Adrenal gland (tissue), 5 donors: ENCODE data around the gene IQGAP1.
"Not testable (repeated sequence)": the region's sequence is repeated elsewhere in the genome, so short reads cannot be mapped to it uniquely, and the experiment has no call there.

ENCODE experiments used
- POLR2A ChIP-seq, 2 donors: fragments of 450-650 bp; IDR thresholded peaks; one replicate each; pipeline ENCODE4 v1.6.1; 2017; ENCODE audit warnings: antibody characterized with exemption in 2 of 2, mild to moderate bottlenecking in 2 of 2, moderate library complexity in 1 of 2
- TF ChIP-seq, protein P1 (sequence below), 6 experiments: fragments of 450-650 bp in 4 of 6; fragments of 200-600 bp in 2 of 6; sonication (generic) in 1 of 6; IDR thresholded peaks; 1 replicate in 5 of 6; 2 replicates in 1 of 6; pipeline versions ENCODE4 v1.5.1 to v1.8.0; 2016 to 2021; ENCODE audit warnings: antibody characterized with exemption in 6 of 6, mild to moderate bottlenecking in 2 of 6, moderate library complexity in 1 of 6
- donor health status: DM: no; HTN: no; CAD: no.

GRCh38 chr15:90524018-90524803 is 136.2 kb downstream of the IQGAP1 start:
- TF ChIP-seq, protein P1, sequence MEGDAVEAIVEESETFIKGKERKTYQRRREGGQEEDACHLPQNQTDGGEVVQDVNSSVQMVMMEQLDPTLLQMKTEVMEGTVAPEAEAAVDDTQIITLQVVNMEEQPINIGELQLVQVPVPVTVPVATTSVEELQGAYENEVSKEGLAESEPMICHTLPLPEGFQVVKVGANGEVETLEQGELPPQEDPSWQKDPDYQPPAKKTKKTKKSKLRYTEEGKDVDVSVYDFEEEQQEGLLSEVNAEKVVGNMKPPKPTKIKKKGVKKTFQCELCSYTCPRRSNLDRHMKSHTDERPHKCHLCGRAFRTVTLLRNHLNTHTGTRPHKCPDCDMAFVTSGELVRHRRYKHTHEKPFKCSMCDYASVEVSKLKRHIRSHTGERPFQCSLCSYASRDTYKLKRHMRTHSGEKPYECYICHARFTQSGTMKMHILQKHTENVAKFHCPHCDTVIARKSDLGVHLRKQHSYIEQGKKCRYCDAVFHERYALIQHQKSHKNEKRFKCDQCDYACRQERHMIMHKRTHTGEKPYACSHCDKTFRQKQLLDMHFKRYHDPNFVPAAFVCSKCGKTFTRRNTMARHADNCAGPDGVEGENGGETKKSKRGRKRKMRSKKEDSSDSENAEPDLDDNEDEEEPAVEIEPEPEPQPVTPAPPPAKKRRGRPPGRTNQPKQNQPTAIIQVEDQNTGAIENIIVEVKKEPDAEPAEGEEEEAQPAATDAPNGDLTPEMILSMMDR (IDR thresholded peaks at IDR 0.05): not testable (repeated sequence)
- not testable (repeated sequence) for TF ChIP-seq POLR2A (IDR thresholded peaks at IDR 0.05)
